Effector memory CD4-positive, alpha-beta T cell (primary cell): ENCODE data around the gene DENND1A.

ENCODE experiments used
- DNase-seq, 3 donors: peaks; one replicate each; pipeline ENCODE4 v3.0.0-alpha.2; 2020
- H3K27ac ChIP-seq: 2 replicates; pipeline ENCODE4 v1.7.0; 2013; ENCODE audit warnings: mild to moderate bottlenecking, low read length, moderate library complexity; ENCODE audit not compliant: insufficient read depth, poor library complexity, severe bottlenecking
- H3K27me3 ChIP-seq: replicated peaks from 2 replicates; pipeline ENCODE4 v1.7.0; 2013; ENCODE audit warnings: mild to moderate bottlenecking, low read length; ENCODE audit not compliant: insufficient read depth, control insufficient read depth, poor library complexity, severe bottlenecking
- H3K36me3 ChIP-seq: 2 replicates; pipeline ENCODE4 v1.7.0; 2013; ENCODE audit warnings: mild to moderate bottlenecking, low read length, moderate library complexity; ENCODE audit not compliant: control insufficient read depth, insufficient read depth
- H3K4me1 ChIP-seq: 2 replicates; pipeline ENCODE4 v1.7.0; 2013; ENCODE audit warnings: low read length, mild to moderate bottlenecking; ENCODE audit not compliant: control insufficient read depth, insufficient read depth, poor library complexity, severe bottlenecking
- H3K4me3 ChIP-seq: 2 replicates; pipeline ENCODE4 v1.7.0; 2013; ENCODE audit warnings: low read length, low read depth, mild to moderate bottlenecking; ENCODE audit not compliant: insufficient read depth, poor library complexity, severe bottlenecking
- H3K9me3 ChIP-seq: 2 replicates; pipeline ENCODE4 v1.7.0; 2013; ENCODE audit warnings: mild to moderate bottlenecking, low read length, moderate library complexity; ENCODE audit not compliant: control insufficient read depth

DENND1A gene

DNA sequence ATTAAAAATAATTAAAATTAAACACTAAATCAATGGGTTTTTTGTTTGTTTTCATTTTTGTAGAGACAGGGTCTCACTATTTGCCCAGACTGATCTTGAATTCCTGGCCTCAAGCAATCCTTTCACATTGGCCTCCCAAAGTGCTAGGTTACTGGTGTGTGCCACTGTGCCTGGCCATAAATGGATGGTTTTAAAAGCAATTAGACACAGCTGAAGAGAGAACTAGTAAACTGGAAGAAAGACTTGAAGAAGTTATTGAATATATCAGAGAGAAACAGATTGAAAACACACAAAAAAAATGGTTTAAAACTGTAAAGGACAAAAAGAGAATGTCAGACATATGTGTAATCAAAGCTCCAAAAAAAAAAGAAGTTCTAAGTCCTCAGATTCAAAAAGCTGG is 83.0 kb downstream of the DENND1A start:
- no peaks in the 10 kb centered on the region for H3K4me1 ChIP-seq
- no peak overlapping the region for H3K27ac ChIP-seq
- no peak overlapping the region for H3K4me3 ChIP-seq
- H3K9me3 ChIP-seq: peaks cover 8% of the 10 kb centered on the region
- H3K36me3 ChIP-seq: no peaks in the 10 kb centered on the region
- no peaks in the 10 kb centered on the region for H3K27me3 ChIP-seq
- DNase-seq: no peak

DNA sequence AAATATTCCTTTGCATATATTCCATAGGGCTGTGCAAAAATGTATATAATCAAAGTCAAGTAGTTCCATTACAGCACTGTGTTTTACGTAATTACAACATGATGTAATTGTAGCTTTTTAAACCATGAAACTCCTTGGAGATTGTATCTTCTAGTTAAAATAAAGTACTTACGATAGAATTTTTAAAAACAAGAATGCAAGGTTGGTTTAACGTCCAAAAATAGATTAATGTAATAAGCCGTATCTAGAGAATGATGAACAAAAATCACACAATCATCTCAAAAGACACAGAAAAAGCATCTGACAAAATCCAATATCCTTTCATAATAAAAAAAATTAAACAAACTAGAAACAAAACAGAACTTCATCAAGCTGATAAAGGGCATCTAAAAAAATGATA is 86.2 kb downstream of the DENND1A start:
- Histone ChIP-seq H3K27ac (no peak overlapping the region), H3K4me1 (no peaks in the 10 kb centered on the region), H3K27me3 (no peaks in the 10 kb centered on the region), H3K36me3 (no peaks in the 10 kb centered on the region), H3K9me3 (peaks cover 8% of the 10 kb centered on the region), H3K4me3 (no peak overlapping the region)
- no peak for DNase-seq

DNA sequence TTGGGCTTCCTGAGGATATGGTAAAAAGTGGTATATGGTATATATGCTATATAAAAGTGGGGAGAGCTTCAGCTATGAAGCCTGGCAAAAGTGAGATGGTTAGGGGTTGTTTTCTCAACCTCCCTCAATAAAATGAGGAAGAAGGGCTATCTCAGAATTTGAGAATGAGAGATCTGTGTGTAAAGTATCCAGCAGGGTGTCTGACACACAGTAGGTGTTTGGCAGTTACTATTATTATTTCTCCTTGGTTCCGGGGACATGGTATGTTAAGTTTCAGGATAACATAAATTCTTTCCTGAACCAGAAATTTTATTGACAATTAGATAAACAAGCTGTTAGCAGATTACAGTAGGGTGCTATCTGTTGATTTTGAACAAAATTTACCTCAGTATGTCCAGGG is 94.1 kb downstream of the DENND1A start:
- DNase-seq: no peak
- H3K27me3 ChIP-seq: no peaks in the 10 kb centered on the region
- H3K4me1 ChIP-seq: no peaks in the 10 kb centered on the region
- no peak overlapping the region for H3K27ac ChIP-seq
- H3K4me3 ChIP-seq: no peak overlapping the region
- no peaks in the 10 kb centered on the region for H3K9me3 ChIP-seq
- no peaks in the 10 kb centered on the region for H3K36me3 ChIP-seq

DNA sequence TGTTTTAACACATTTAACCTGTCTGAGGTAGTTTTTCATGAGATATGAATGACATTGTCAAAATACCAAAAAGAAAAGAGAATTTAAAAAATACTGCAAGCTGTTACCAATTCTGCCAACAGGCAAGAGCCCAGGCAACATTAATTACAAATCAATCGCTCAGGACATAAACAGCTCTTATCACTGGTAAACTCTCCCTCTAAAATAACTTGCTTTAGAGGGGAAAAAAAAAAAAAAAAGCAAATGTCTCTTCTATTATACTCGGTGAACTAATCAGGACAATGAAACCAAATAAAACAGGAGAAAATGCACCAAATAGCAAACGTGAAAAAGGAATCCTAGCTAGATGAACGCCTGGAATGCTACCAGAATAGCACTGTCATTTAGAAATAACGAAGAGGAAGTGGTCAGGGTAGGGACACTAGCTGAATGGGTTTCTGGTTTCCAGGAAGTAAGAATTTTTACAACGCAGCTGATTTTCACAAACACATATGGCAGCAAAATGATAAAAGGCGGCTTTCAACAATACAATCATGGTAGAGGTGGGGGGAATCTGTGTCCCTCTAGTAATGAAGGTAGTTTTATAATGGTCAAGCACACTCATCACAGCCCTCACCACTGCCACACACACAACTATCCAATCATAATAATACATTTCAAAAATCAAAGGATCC is 94.9 kb downstream of the DENND1A start:
- Histone ChIP-seq H3K4me1 (no peaks in the 10 kb centered on the region), H3K4me3 (no peak overlapping the region), H3K27ac (no peak overlapping the region), H3K36me3 (no peaks in the 10 kb centered on the region), H3K9me3 (no peaks in the 10 kb centered on the region), H3K27me3 (no peaks in the 10 kb centered on the region)
- no peak for DNase-seq

DNA sequence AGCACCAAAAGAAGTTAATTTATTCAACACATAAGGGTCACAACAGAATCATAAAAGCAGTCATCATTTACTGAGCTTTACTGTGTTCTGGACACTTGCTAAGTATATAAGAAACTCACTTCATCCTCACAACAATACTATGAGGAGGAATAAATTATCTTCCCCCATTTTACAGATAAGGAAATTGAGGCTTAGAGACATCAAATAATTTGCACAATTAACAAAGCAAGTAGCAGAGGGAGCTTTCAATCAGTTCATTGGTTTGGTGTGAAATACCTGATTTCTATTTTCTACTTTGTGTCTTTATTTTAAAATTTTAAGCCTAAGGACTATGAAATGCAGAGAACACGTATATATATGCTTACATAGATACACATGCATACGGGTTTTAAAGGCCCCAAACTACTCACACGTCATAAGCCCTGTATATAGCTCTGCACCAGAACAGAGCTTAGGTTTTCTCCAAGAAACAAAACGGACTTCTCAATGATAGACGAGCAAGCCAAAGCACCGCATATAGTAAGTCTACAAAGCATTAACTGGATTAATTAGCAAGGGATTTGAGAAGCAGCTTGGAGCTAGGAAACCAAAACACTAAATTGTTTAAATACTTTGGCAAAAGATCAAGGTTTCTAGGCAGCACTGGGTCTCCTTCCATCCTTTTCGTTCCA is 95.6 kb downstream of the DENND1A start:
- no peak for DNase-seq
- H3K4me1 ChIP-seq: no peaks in the 10 kb centered on the region
- no peak overlapping the region for H3K27ac ChIP-seq
- no peak overlapping the region for H3K4me3 ChIP-seq
- no peaks in the 10 kb centered on the region for H3K36me3 ChIP-seq
- H3K9me3 ChIP-seq: no peaks in the 10 kb centered on the region
- no peaks in the 10 kb centered on the region for H3K27me3 ChIP-seq

DNA sequence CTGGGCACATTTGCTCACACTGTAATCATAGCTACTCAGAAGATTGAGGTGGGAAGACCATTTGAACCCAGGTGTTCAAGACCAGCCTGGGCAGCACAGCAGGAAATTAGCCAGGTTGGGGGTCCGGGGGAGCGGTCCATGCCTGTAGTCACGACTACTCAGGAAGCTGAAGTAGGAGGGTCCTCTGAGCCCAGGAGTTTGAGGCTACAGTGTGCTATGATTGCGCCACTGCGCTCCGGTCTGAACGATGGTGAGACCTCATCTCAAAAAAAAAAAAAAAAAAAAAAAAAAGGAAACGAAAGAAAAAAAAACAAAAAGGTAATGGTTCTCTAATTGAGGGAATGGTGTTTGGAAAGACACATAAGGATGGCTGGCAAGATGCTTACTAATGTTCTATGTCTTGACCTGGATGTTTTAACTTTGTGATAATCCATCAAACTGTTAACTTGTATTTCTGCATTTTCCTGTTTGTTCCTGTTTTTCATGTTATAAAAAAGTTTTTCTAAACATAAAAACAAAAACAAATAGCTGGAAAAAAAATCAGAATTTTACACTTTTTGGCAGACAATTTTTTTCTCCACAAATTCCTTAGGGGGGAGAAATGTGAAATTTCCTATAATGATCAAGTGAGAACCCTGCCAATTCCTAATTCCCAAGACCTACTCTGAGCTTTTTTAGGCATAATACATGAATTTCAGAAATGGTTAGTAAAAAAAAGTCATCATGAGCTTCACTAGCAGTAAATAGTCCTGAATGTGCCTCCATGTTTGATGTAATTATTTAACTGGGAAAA is 96.9 kb downstream of the DENND1A start:
- no peaks in the 10 kb centered on the region for H3K27me3 ChIP-seq
- H3K36me3 ChIP-seq: no peaks in the 10 kb centered on the region
- H3K4me1 ChIP-seq: no peaks in the 10 kb centered on the region
- H3K9me3 ChIP-seq: no peaks in the 10 kb centered on the region
- DNase-seq: no peak
- H3K27ac ChIP-seq: no peak overlapping the region
- H3K4me3 ChIP-seq: no peak overlapping the region

DNA sequence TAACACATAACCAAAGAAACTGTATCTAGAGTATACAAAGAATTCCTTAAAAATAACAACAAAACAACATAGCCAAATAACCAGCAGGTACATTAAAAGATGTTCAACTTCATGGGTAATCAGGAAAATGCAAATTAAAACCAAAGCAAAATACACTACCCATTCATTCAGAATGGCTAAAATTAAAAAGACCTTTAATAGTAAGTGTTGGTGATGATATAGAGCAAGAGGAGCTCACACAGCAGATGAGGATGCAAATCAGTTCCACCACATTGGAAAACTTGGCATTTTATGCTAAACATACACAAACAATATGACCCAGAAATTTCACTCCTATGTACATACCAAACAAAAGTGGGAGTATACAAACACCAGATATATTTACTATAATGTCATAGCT is 97.8 kb downstream of the DENND1A start:
- H3K4me3 ChIP-seq: no peak overlapping the region
- no peaks in the 10 kb centered on the region for H3K4me1 ChIP-seq
- no peaks in the 10 kb centered on the region for H3K27me3 ChIP-seq
- H3K9me3 ChIP-seq: no peaks in the 10 kb centered on the region
- no peak overlapping the region for H3K27ac ChIP-seq
- no peaks in the 10 kb centered on the region for H3K36me3 ChIP-seq
- no peak for DNase-seq

DNA sequence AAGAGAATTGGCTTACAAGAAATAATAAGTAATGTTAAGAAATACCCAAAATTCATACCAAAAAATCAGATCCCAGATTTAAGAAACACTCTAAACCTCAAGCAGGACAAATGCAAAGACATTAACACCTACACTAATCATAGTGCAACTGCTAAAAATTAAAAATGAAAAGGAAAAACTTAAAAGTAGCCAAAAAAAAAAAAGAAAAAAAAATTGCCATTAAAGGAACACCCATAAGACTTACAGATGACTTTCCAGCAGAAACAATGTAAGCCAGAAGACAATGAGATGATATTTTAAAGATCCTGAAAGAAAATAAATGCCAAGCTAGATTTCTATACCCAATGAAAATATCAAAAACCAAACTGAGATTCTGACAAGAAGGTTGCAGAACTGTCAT is 101.5 kb downstream of the DENND1A start:
- DNase-seq: no peak
- Histone ChIP-seq H3K4me3 (no peak overlapping the region), H3K9me3 (no peaks in the 10 kb centered on the region), H3K36me3 (no peaks in the 10 kb centered on the region), H3K27me3 (no peaks in the 10 kb centered on the region), H3K27ac (no peak overlapping the region), H3K4me1 (no peaks in the 10 kb centered on the region)

DNA sequence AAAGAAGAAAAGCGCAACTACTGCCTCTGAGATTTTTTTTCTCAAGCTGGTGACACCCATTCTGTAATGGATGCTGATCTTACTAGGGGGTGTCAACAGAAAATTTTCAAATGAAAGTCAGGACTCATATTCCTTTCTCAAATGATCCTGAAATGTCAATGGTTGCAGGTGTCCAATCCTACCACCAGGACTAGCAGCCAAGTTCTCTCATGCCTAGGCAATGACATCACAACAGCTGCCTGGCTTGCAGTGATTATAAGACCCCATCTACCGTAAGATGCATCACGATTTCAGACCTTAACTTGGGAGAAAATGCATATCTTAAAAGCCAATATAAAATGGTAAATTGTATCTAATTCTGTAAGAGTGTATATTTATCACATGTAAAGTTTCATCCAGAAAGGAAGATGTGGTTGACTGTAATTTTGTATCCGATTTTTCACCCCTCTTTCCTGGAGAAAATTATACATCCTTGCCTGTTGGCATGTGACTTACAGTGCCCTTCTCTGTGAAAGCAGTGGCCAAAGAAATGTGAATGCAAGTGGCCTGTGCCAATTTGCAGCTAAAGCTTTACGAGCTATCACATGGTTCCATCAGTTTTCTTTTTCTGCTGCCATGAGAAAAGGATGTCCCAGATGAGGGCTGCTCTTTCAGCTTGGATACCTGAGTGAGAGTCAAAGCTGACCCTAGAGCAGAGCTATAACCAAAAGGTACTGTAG is 104.4 kb downstream of the DENND1A start:
- no peak for DNase-seq
- Histone ChIP-seq H3K4me1 (no peaks in the 10 kb centered on the region), H3K9me3 (no peaks in the 10 kb centered on the region), H3K27ac (no peak overlapping the region), H3K27me3 (no peaks in the 10 kb centered on the region), H3K36me3 (no peaks in the 10 kb centered on the region), H3K4me3 (no peak overlapping the region)
